Mesothelial cell of epicardium (in vitro differentiated cells): Measurements from ENCODE around the gene ZNF500. TPM values are rescaled to one million over a fixed set of nuclear protein-coding genes. Genes with fewer than 3 reads are reported as not detected.
A peak's percentile ranks its signal among the peaks of the same experiment; 100 is the strongest.

Source experiments
- DNase-seq, 2 experiments: peaks; one replicate each; pipeline ENCODE4 v3.0.0; 2021; ENCODE audit warnings: low spot score in 2 of 2; ENCODE audit not compliant: unreplicated experiment in 2 of 2
- H3K27ac Mint-ChIP-seq: 2 replicates; pipeline ENCODE4 v1.8.0; 2021; ENCODE audit warnings: mixed read lengths
- H3K27me3 Mint-ChIP-seq: 2 replicates; pipeline ENCODE4 v1.8.0; 2021; ENCODE audit warnings: low read depth, mixed read lengths
- H3K36me3 Mint-ChIP-seq: 2 replicates; pipeline ENCODE4 v1.8.0; 2021; ENCODE audit warnings: mixed read lengths
- H3K4me1 Mint-ChIP-seq: 2 replicates; pipeline ENCODE4 v1.8.0; 2021; ENCODE audit warnings: mixed read lengths
- H3K4me3 Mint-ChIP-seq: 2 replicates; pipeline ENCODE4 v1.8.0; 2021; ENCODE audit warnings: mild to moderate bottlenecking, moderate library complexity, mixed read lengths
- H3K9me3 Mint-ChIP-seq: 2 replicates; pipeline ENCODE4 v1.8.0; 2021; ENCODE audit warnings: mixed read lengths
- CTCF ChIP-seq: fragments of 200-600 bp; sonication (generic); IDR thresholded peaks from one replicate; pipeline ENCODE4 v1.5.0; 2021; ENCODE audit warnings: antibody characterized with exemption; ENCODE audit not compliant: unreplicated experiment
- total RNA-seq: library from RNA; stranded (reverse); gene quantifications from 3 replicates; pipeline ENCODE4 v1.2.1, GENCODE V29; 2021

The ZNF500 gene
- total RNA-seq, 1 donor from 2014 or later: 29.8 TPM

- Mint-ChIP-seq H3K27me3 (no peaks in the 10 kb centered on the region), H3K4me3 (no peak overlapping the region), H3K4me1 (peaks cover 7% of the 10 kb centered on the region), H3K9me3 (no peaks in the 10 kb centered on the region), H3K27ac (no peak overlapping the region), H3K36me3 (peaks cover 21% of the 10 kb centered on the region)
- no peak for TF ChIP-seq CTCF
- DNase-seq: no peak
Observed at GRCh38 chr16:4728676-4729075, 38.3 kb downstream of the ZNF500 start.

- no peak for DNase-seq
- Mint-ChIP-seq H3K27me3 (no peaks in the 10 kb centered on the region), H3K4me3 (no peak overlapping the region), H3K4me1 (no peaks in the 10 kb centered on the region), H3K36me3 (peaks cover 21% of the 10 kb centered on the region), H3K9me3 (no peaks in the 10 kb centered on the region), H3K27ac (no peak overlapping the region)
- no peak for TF ChIP-seq CTCF
Observed at GRCh38 chr16:4726616-4727015, 40.3 kb downstream of the ZNF500 start.

GRCh38 chr16:4724661-4725270, 42.2 kb downstream of the ZNF500 start:
- TF ChIP-seq CTCF: no peak
- Mint-ChIP-seq H3K4me1 (no peaks in the 10 kb centered on the region), H3K4me3 (no peak overlapping the region), H3K9me3 (no peaks in the 10 kb centered on the region), H3K27ac (no peak overlapping the region), H3K27me3 (no peaks in the 10 kb centered on the region), H3K36me3 (peaks cover 18% of the 10 kb centered on the region)
- no peak for DNase-seq

GRCh38 chr16:4723071-4723767, 43.7 kb downstream of the ZNF500 start:
- H3K27me3 Mint-ChIP-seq: no peaks in the 10 kb centered on the region

GRCh38 chr16:4718466-4718865, 48.5 kb downstream of the ZNF500 start:
- no peaks in the 10 kb centered on the region for H3K27me3 Mint-ChIP-seq
- no peak overlapping the region for H3K4me3 Mint-ChIP-seq
- no peak for DNase-seq
- peak overlapping the region; percentile 2 for H3K27ac Mint-ChIP-seq
- H3K9me3 Mint-ChIP-seq: no peaks in the 10 kb centered on the region
- H3K36me3 Mint-ChIP-seq: peaks cover 18% of the 10 kb centered on the region
- H3K4me1 Mint-ChIP-seq: no peaks in the 10 kb centered on the region
- TF ChIP-seq CTCF: no peak

More at GRCh38 chr16:4723071-4723767, 43.7 kb downstream of the ZNF500 start:
- H3K9me3 Mint-ChIP-seq: no peaks in the 10 kb centered on the region
- no peak for TF ChIP-seq CTCF
- H3K27ac Mint-ChIP-seq: no peak overlapping the region
- H3K4me3 Mint-ChIP-seq: no peak overlapping the region
- H3K4me1 Mint-ChIP-seq: no peaks in the 10 kb centered on the region
- peaks cover 10% of the 10 kb centered on the region for H3K36me3 Mint-ChIP-seq
- DNase-seq: no peak
